CD14-positive monocyte (primary cell): ENCODE data around the gene PARP9. TPM values are rescaled to one million over a fixed set of nuclear protein-coding genes. Genes with fewer than 3 reads are reported as not detected.

ENCODE experiments used
- DNase-seq, 3 donors: peaks; one replicate each; pipeline ENCODE4 v3.0.0-alpha.2; 2011 to 2022
- H2AFZ ChIP-seq: 2 replicates; pipeline ENCODE4 v1.6.0; 2012; ENCODE audit warnings: mild to moderate bottlenecking, low read depth, low read length, inconsistent platforms; ENCODE audit not compliant: insufficient read depth, poor library complexity, severe bottlenecking
- H3K27ac ChIP-seq, 2 donors: 1 replicate in 1 of 2; 2 replicates in 1 of 2; pipeline ENCODE4 v1.5.1; 2012 to 2013; ENCODE audit warnings: low read length in 2 of 2, control low read depth in 1 of 2, inconsistent platforms in 1 of 2, low read depth in 1 of 2, mild to moderate bottlenecking in 1 of 2
- H3K27me3 ChIP-seq, 2 donors: one replicate each; pipeline versions ENCODE4 v1.6.0 to v1.6.1; 2011 to 2013; ENCODE audit warnings: low read length in 2 of 2; ENCODE audit not compliant: control insufficient read depth in 2 of 2, insufficient read depth in 2 of 2
- H3K36me3 ChIP-seq, 2 donors: replicated peaks in 1 of 2; 1 replicate in 1 of 2; 2 replicates in 1 of 2; pipeline versions ENCODE4 v1.5.1 to v1.6.1; 2012 to 2013; ENCODE audit warnings: low read length in 2 of 2, control low read depth in 1 of 2, inconsistent platforms in 1 of 2, mild to moderate bottlenecking in 1 of 2; ENCODE audit not compliant: insufficient read depth in 2 of 2, control insufficient read depth in 1 of 2
- H3K4me1 ChIP-seq, 2 donors: 1 replicate in 1 of 2; 2 replicates in 1 of 2; pipeline versions ENCODE4 v1.5.1 to v1.6.1; 2012 to 2013; ENCODE audit warnings: low read length in 2 of 2, control low read depth in 1 of 2, inconsistent platforms in 1 of 2, mild to moderate bottlenecking in 1 of 2, moderate library complexity in 1 of 2; ENCODE audit not compliant: insufficient read depth in 2 of 2, control insufficient read depth in 1 of 2
- H3K4me2 ChIP-seq: replicated peaks from 2 replicates; pipeline ENCODE3; 2012; ENCODE audit warnings: low read length, moderate library complexity, mild to moderate bottlenecking; ENCODE audit not compliant: poor library complexity, severe bottlenecking; ENCODE audit errors: extremely low read depth
- H3K4me3 ChIP-seq, 3 experiments: fragments of 200-600 bp in 1 of 3; sonication (generic) in 1 of 3; replicated peaks in 1 of 3; 1 replicate in 2 of 3; 2 replicates in 1 of 3; pipeline ENCODE4 v1.5.1; 2011 to 2013; ENCODE audit warnings: low read length in 3 of 3, mild to moderate bottlenecking in 3 of 3, control low read depth in 2 of 3, low read depth in 2 of 3, inconsistent platforms in 1 of 3, moderate library complexity in 1 of 3
- H3K79me2 ChIP-seq: 2 replicates; pipeline ENCODE4 v1.6.0; 2012; ENCODE audit warnings: mild to moderate bottlenecking, control low read depth, inconsistent platforms, low read length, moderate library complexity; ENCODE audit not compliant: insufficient read depth
- H3K9ac ChIP-seq: 2 replicates; pipeline ENCODE4 v1.6.0; 2017; ENCODE audit warnings: low read length, mild to moderate bottlenecking; ENCODE audit not compliant: insufficient read depth, poor library complexity, severe bottlenecking
- H3K9me3 ChIP-seq, 2 donors: replicated peaks in 1 of 2; 1 replicate in 1 of 2; 2 replicates in 1 of 2; pipeline versions ENCODE4 v1.5.1 to v1.6.1; 2012 to 2013; ENCODE audit warnings: low read length in 2 of 2, control low read depth in 1 of 2; ENCODE audit not compliant: control insufficient read depth in 1 of 2, insufficient read depth in 1 of 2
- H4K20me1 ChIP-seq: 2 replicates; pipeline ENCODE4 v1.6.0; 2012; ENCODE audit warnings: mild to moderate bottlenecking, low read length, control low read depth, moderate library complexity; ENCODE audit not compliant: insufficient read depth
- H3K27ac Mint-ChIP-seq, 7 donors: one replicate each; pipeline ENCODE4 v1.8.0; 2020; ENCODE audit warnings: mild to moderate bottlenecking in 7 of 7, mixed read lengths in 7 of 7, moderate library complexity in 6 of 7, inconsistent platforms in 2 of 7
- H3K27me3 Mint-ChIP-seq, 3 donors: one replicate each; pipeline ENCODE4 v1.8.0; 2021 to 2022; ENCODE audit warnings: low read depth in 3 of 3, mild to moderate bottlenecking in 3 of 3, mixed read lengths in 3 of 3, moderate library complexity in 3 of 3, inconsistent platforms in 1 of 3
- H3K36me3 Mint-ChIP-seq, 2 donors: one replicate each; pipeline ENCODE4 v1.8.0; 2020; ENCODE audit warnings: mixed read lengths in 2 of 2, inconsistent platforms in 1 of 2, mild to moderate bottlenecking in 1 of 2
- H3K4me1 Mint-ChIP-seq: one replicate; pipeline ENCODE4 v1.8.0; 2020; ENCODE audit warnings: mild to moderate bottlenecking, mixed read lengths
- H3K4me3 Mint-ChIP-seq, 2 donors: one replicate each; pipeline ENCODE4 v1.8.0; 2020; ENCODE audit warnings: mild to moderate bottlenecking in 2 of 2, mixed read lengths in 2 of 2, moderate library complexity in 1 of 2
- H3K9me3 Mint-ChIP-seq, 7 donors: one replicate each; pipeline ENCODE4 v1.8.0; 2020 to 2022; ENCODE audit warnings: mixed read lengths in 7 of 7, mild to moderate bottlenecking in 6 of 7, moderate library complexity in 6 of 7, inconsistent platforms in 2 of 7
- CTCF ChIP-seq: fragments of 200-600 bp; IDR thresholded peaks from one replicate; pipeline ENCODE4 v1.8.0; 2022; ENCODE audit warnings: antibody characterized with exemption, mild to moderate bottlenecking
- WGBS: methylation state at CpG from one replicate; pipeline ENCODE4 v1.1.5; 2013; ENCODE audit warnings: missing lambda C conversion rate; ENCODE audit not compliant: insufficient coverage; 5-methylcytosine and 5-hydroxymethylcytosine counted together
- intact Hi-C, 2 donors: fragments of 100-400 bp; cut with micrococcal nuclease; formaldehyde crosslinking; loops; one replicate each; pipeline versions ENCODE4 v1.15.0 to v1.15.1; 2023
- polyA plus RNA-seq, 3 donors: library from polyadenylated mRNA; depleted of rRNA in 1 of 3; unstranded in 2 of 3; stranded (reverse) in 1 of 3; fragments of 300-500 nt in 2 of 3; fragments of >200 nt in 1 of 3; fragmentation: Illumina TruSeq in 2 of 3; gene quantifications; 1 replicate in 2 of 3; 2 replicates in 1 of 3; pipeline ENCODE4 v1.2.3, GENCODE V29; 2012 to 2021

PARP9 gene
- polyA plus RNA-seq, 3 donors: 31.4 to 43.3 (median 34.4) TPM

DNA sequence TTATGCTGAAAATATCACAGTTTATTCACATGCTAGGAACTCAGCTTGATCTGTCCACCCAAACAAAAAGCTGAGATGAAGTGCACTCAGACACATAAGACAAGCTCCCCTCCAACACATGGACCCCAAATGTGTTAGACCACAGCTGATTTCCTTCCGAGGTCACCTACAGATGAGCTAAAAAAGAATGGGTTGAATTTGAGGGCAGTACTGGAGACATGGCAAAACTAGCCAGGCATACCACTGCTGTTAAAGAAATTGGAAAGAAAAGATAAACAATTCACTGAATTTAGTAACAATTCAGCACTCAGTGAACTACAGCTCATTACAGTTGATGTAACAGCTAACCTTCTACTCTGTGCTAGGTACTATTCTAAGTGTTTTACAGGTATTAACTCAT is 15.5 kb downstream of the PARP9 start:
- Histone ChIP-seq H3K79me2 (no peaks in the 10 kb centered on the region), H3K36me3 (peaks cover 95 to 97% of the 10 kb centered on the region in 2 donors), H4K20me1 (peaks cover 27% of the 10 kb centered on the region), H3K4me3 (no peak overlapping the region), H3K4me1 (no peaks in the 10 kb centered on the region), H3K27me3 (no peaks in the 10 kb centered on the region), H3K9me3 (no peaks in the 10 kb centered on the region), H3K9ac (no peak overlapping the region), H3K27ac (no peak overlapping the region), H2AFZ (no peak overlapping the region), H3K4me2 (no peak overlapping the region)
- no peak for TF ChIP-seq CTCF
- Mint-ChIP-seq H3K27me3 (no peaks in the 10 kb centered on the region), H3K4me3 (no peak overlapping the region), H3K4me1 (peaks cover 1% of the 10 kb centered on the region), H3K9me3 (peaks cover 0 to 3% (median 0%) of the 10 kb centered on the region in 7 donors), H3K27ac (no peak overlapping the region), H3K36me3 (peaks cover 94 to 96% of the 10 kb centered on the region in 2 donors)
- no peak for DNase-seq
- WGBS: 100% methylated on average over 1 of the region's 1 CpG
- intact Hi-C loops: no loop called here

DNA sequence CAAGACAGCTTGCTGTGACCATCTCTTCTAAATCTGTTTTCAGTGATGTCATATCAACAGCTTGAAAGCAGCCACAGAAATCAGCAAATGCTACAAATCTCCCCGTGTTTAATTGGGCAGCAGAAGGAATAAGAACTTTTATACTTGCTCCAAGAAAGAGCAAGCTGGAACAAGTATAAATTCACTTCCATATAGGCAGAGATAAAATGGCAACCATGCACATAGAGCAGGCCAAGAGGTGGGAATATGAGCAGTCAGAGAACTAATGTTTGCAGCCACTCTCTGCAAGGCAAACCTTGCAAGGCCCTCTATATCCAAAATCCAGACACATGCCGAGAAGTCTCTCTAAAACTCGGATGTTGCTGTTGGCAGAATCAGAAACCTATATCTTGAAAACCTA is 16.0 kb downstream of the PARP9 start:
- WGBS: 100% methylated on average over 2 of the region's 3 CpGs
- TF ChIP-seq CTCF: no peak

More for the DNA sequence above, 16.0 kb downstream of the PARP9 start:
- Mint-ChIP-seq H3K27me3 (no peaks in the 10 kb centered on the region), H3K27ac (no peak overlapping the region), H3K4me3 (no peak overlapping the region), H3K4me1 (no peaks in the 10 kb centered on the region), H3K9me3 (peaks cover 0 to 4% (median 0%) of the 10 kb centered on the region in 7 donors), H3K36me3 (peaks cover 94 to 96% of the 10 kb centered on the region in 2 donors)
- H3K27ac ChIP-seq: no peak overlapping the region
- no peaks in the 10 kb centered on the region for H3K4me1 ChIP-seq
- peaks cover 22% of the 10 kb centered on the region for H4K20me1 ChIP-seq
- no peak overlapping the region for H3K4me2 ChIP-seq
- intact Hi-C loops: no loop called here
- DNase-seq: no peak
- H3K79me2 ChIP-seq: no peaks in the 10 kb centered on the region
- no peaks in the 10 kb centered on the region for H3K9me3 ChIP-seq
- H2AFZ ChIP-seq: no peak overlapping the region
- no peaks in the 10 kb centered on the region for H3K27me3 ChIP-seq
- H3K9ac ChIP-seq: no peak overlapping the region
- peaks cover 91 to 97% of the 10 kb centered on the region in 2 donors for H3K36me3 ChIP-seq
- H3K4me3 ChIP-seq: no peak overlapping the region
